ENCODE measurements around the gene GALNT17. TPM values are rescaled to one million over a fixed set of nuclear protein-coding genes. Genes with fewer than 3 reads are reported as not detected.

The GALNT17 gene
- total RNA-seq, 2 experiments from 2014 or later, result not detected

GRCh38 chr7:71504697-71505441 is 372.9 kb downstream of the GALNT17 start:
- no peak overlapping the region for H3K4me3 Mint-ChIP-seq

GRCh38 chr7:71506822-71507221 is 374.9 kb downstream of the GALNT17 start:
- no peak overlapping the region for H3K27ac Mint-ChIP-seq
- DNase-seq, result no peak
- H3K4me1 Mint-ChIP-seq, result no peaks in the 10 kb centered on the region
- H3K4me3 Mint-ChIP-seq, result no peak overlapping the region
- no peaks in the 10 kb centered on the region for H3K36me3 Mint-ChIP-seq
- peaks cover 8% of the 10 kb centered on the region for H3K9me3 Mint-ChIP-seq
- H3K27me3 Mint-ChIP-seq, result no peaks in the 10 kb centered on the region

More at GRCh38 chr7:71504697-71505441, 372.9 kb downstream of the GALNT17 start:
- H3K27ac Mint-ChIP-seq, result no peak overlapping the region
- H3K4me1 Mint-ChIP-seq, result no peaks in the 10 kb centered on the region
- peaks cover 10% of the 10 kb centered on the region for H3K9me3 Mint-ChIP-seq
- no peaks in the 10 kb centered on the region for H3K36me3 Mint-ChIP-seq
- DNase-seq, result no peak
- no peaks in the 10 kb centered on the region for H3K27me3 Mint-ChIP-seq

DNA sequence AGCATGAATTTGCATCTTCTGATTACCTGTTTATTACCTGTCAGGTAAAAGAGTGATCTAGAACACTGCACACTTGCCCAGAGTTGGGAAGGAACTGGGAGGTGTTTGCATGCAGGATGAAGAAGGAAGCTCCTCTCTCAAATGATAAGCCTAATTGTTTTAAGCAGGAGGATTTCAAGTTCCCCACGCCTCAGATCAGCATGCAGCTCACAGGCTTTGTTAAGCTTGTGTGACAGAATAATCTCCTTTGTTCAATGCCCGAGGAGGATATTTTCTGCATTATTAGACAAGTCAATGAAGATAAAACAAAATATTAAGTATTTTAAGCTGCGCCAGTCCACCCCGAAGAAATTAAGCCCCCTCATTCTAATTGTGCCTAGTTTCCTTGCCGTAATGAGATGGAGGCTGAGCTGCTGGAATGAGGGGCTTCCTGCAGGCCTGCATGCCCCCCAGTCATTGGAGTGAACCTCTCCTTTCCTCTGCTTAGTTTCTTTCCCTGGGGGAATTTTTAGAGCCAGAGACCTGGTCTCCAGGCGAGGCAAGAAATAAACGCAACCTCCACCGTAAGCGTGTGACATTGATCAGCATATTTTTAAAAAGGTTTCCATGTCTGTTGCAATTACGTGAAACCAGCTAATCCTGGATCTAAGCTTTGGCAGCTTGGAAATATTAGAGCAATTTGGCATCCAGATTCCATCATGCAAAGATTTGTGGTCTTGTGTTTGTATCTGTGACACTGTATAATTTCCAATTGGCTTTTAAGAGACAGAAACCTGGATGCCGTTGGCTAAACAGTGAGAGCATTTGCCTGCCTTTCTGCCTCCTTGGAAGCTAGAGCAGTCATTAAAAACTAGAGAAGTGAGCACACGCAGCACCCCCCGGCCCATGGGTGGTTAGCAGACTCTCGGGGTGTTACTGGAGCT is 376.0 kb downstream of the GALNT17 start:
- DNase-seq, result no peak
- H3K4me1 Mint-ChIP-seq, result no peaks in the 10 kb centered on the region
- H3K27ac Mint-ChIP-seq, result no peak overlapping the region
- H3K27me3 Mint-ChIP-seq, result no peaks in the 10 kb centered on the region
- H3K9me3 Mint-ChIP-seq, result peaks cover 5% of the 10 kb centered on the region
- H3K4me3 Mint-ChIP-seq, result no peak overlapping the region
- no peaks in the 10 kb centered on the region for H3K36me3 Mint-ChIP-seq

- Mint-ChIP-seq H3K4me1 (no peaks in the 10 kb centered on the region), H3K36me3 (no peaks in the 10 kb centered on the region), H3K27ac (no peak overlapping the region), H3K9me3 (peaks cover 5% of the 10 kb centered on the region), H3K4me3 (no peak overlapping the region), H3K27me3 (no peaks in the 10 kb centered on the region)
- no peak for DNase-seq
These were observed 377.4 kb downstream of the GALNT17 start for GRCh38 chr7:71509381-71509780.

GRCh38 chr7:71511361-71511807 is 379.4 kb downstream of the GALNT17 start:
- H3K36me3 Mint-ChIP-seq, result no peaks in the 10 kb centered on the region
- H3K4me3 Mint-ChIP-seq, result no peak overlapping the region
- H3K27ac Mint-ChIP-seq, result no peak overlapping the region
- H3K27me3 Mint-ChIP-seq, result no peaks in the 10 kb centered on the region
- H3K4me1 Mint-ChIP-seq, result no peaks in the 10 kb centered on the region
- H3K9me3 Mint-ChIP-seq, result peaks cover 8% of the 10 kb centered on the region
- DNase-seq, result no peak

DNA sequence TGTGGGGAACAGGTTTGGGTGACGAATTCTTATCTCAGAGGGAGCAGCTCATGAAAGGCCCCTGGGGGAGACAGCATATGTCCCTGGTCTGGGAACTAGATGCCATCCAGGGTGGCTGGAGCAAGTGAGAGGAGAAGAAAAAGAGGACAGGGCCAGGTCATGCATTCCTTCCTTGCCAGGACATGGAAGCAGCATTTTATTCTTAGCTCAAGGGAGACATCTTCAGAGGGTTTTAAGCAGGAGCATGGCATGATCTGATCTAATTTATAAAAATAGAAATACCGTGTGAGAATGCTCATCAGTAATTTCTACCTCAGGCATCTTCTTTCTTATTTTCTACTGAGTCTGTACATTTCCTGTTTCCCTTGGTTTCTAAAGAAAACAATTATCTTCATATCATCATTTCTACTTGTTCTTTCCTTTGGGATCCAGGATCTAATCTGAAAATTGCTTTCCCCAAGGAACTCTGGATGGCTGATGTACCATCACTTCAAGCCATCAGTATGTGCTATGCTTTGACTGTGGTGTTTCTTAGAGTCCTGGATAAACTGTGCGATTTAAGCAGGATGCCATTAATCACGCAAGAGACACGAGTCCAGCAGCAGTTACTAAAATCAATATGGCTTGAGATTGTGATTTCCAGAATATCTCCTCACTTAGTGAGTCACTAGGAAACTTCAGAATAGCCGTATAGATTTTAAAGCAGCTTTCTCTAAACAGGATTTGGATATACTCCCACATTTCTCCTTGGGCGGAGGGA is 386.2 kb downstream of the GALNT17 start:
- no peak overlapping the region for H3K27ac Mint-ChIP-seq
- no peaks in the 10 kb centered on the region for H3K4me1 Mint-ChIP-seq
- H3K9me3 Mint-ChIP-seq, result peaks cover 22% of the 10 kb centered on the region
- no peaks in the 10 kb centered on the region for H3K36me3 Mint-ChIP-seq
- no peak for DNase-seq
- no peaks in the 10 kb centered on the region for H3K27me3 Mint-ChIP-seq
- no peak overlapping the region for H3K4me3 Mint-ChIP-seq

DNA sequence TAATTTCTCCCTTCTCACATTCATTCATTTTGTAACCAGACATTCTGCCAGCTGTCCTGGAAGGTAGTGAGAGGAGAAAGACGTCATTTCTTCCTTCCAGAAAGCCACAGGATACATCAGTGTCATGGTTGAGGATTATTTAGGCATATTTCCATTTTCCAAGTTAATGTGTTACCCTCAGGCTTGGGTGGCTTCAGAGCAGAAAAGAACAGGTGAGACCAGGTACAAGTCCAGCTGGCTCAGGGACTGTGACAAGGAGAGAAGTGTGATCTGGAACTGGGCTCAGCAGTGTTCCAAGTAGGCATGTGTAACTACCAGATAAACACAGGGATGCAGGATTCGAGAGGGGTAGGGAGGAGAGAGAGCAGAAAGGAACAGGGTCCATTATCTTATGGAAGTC is 386.9 kb downstream of the GALNT17 start:
- no peak overlapping the region for H3K4me3 Mint-ChIP-seq
- no peak overlapping the region for H3K27ac Mint-ChIP-seq
- no peaks in the 10 kb centered on the region for H3K4me1 Mint-ChIP-seq
- H3K9me3 Mint-ChIP-seq, result peaks cover 22% of the 10 kb centered on the region
- no peaks in the 10 kb centered on the region for H3K27me3 Mint-ChIP-seq
- H3K36me3 Mint-ChIP-seq, result no peaks in the 10 kb centered on the region
- no peak for DNase-seq

GRCh38 chr7:71521506-71521905 is 389.6 kb downstream of the GALNT17 start:
- Mint-ChIP-seq H3K27me3 (no peaks in the 10 kb centered on the region), H3K9me3 (peaks cover 15% of the 10 kb centered on the region), H3K4me3 (no peak overlapping the region), H3K4me1 (no peaks in the 10 kb centered on the region), H3K36me3 (no peaks in the 10 kb centered on the region), H3K27ac (no peak overlapping the region)
- no peak for DNase-seq

GRCh38 chr7:71526106-71526505 is 394.2 kb downstream of the GALNT17 start:
- no peaks in the 10 kb centered on the region for H3K36me3 Mint-ChIP-seq
- DNase-seq, result no peak
- H3K9me3 Mint-ChIP-seq, result peaks cover 4% of the 10 kb centered on the region
- no peak overlapping the region for H3K4me3 Mint-ChIP-seq
- no peaks in the 10 kb centered on the region for H3K4me1 Mint-ChIP-seq
- no peaks in the 10 kb centered on the region for H3K27me3 Mint-ChIP-seq
- H3K27ac Mint-ChIP-seq, result no peak overlapping the region

DNA sequence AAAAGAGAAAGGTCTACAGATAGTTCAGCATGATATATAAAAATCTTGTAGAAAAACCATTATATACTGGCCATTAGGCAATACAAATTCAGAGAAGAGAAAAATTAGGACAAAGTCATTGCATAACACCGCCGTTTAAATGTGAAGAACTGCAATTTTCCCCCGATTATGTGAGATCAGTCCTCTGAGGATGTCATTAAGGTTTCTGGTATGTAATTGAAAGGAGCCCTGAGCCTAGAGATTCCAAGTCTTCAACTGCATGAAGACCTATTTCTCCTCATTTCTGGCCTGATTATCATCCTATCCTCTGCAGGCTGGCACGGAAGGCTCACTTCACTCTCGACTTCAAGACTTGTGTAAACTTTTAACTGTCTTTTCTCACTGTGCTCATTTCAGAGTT is 395.3 kb downstream of the GALNT17 start:
- H3K36me3 Mint-ChIP-seq, result no peaks in the 10 kb centered on the region
- H3K4me1 Mint-ChIP-seq, result no peaks in the 10 kb centered on the region
- no peak for DNase-seq
- peaks cover 2% of the 10 kb centered on the region for H3K9me3 Mint-ChIP-seq
- H3K27ac Mint-ChIP-seq, result no peak overlapping the region
- no peaks in the 10 kb centered on the region for H3K27me3 Mint-ChIP-seq
- no peak overlapping the region for H3K4me3 Mint-ChIP-seq

DNA sequence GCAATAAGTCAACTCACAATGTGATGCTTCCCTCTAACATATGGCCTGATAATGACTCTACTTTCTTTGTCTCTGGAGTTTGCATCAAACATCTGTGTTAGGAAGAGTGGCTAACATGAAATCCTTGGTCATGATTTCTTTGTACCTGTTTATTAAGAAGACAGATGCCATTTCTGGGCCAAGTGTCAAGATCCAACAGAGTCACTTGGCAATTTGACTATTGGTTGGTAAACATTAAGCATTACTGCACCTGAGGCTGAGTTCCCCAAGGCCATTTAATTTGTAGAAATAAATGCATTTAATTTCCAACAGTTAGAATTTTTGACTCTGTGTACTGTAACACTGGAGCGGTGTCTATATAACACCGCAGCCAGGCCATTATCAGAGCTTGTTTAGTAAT is 403.7 kb downstream of the GALNT17 start:
- Mint-ChIP-seq H3K27ac (no peak overlapping the region), H3K4me1 (no peaks in the 10 kb centered on the region), H3K4me3 (no peak overlapping the region), H3K36me3 (no peaks in the 10 kb centered on the region), H3K9me3 (peaks cover 10% of the 10 kb centered on the region), H3K27me3 (no peaks in the 10 kb centered on the region)
- no peak for DNase-seq

GRCh38 chr7:71538210-71538609 is 406.3 kb downstream of the GALNT17 start:
- no peak for DNase-seq
- Mint-ChIP-seq H3K4me1 (no peaks in the 10 kb centered on the region), H3K4me3 (no peak overlapping the region), H3K27ac (no peak overlapping the region), H3K36me3 (no peaks in the 10 kb centered on the region), H3K27me3 (no peaks in the 10 kb centered on the region), H3K9me3 (peaks cover 8% of the 10 kb centered on the region)

GRCh38 chr7:71539615-71540014 is 407.7 kb downstream of the GALNT17 start:
- Mint-ChIP-seq H3K4me1 (no peaks in the 10 kb centered on the region), H3K27me3 (no peaks in the 10 kb centered on the region), H3K9me3 (peaks cover 3% of the 10 kb centered on the region), H3K27ac (no peak overlapping the region), H3K36me3 (no peaks in the 10 kb centered on the region), H3K4me3 (no peak overlapping the region)
- DNase-seq, result no peak

DNA sequence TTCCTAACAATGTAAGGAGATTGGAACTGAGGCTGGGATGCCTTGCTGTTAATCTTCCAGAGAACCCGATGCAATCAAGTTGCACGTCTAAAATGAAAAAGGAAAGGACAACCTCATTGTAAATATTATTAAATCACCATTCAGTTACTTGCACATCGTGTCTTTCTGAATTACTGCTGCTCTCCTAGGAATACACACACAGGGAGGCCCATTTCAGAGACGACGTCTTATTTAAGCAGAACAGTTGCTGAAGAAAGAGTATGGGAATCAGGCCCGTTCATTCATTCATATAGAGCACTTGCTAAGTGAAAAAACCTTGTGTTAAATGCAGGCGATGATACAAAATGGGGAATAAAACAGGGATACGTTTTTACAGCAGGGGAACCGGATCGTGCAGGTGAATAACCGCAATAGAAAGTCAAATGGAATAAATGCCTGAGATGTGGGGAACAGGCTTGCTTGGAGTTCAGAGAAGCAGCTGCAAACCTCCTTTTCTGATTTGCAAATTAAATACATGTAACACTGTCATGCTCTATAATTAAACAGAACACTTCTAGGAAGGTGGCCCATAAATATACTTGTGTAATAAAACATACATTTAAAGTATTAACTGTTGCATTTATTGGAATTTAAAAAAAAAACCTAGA is 409.9 kb downstream of the GALNT17 start:
- H3K4me3 Mint-ChIP-seq, result no peak overlapping the region
- H3K27ac Mint-ChIP-seq, result no peak overlapping the region
- H3K27me3 Mint-ChIP-seq, result no peaks in the 10 kb centered on the region
- H3K4me1 Mint-ChIP-seq, result no peaks in the 10 kb centered on the region
- H3K36me3 Mint-ChIP-seq, result no peaks in the 10 kb centered on the region
- no peak for DNase-seq
- H3K9me3 Mint-ChIP-seq, result peaks cover 2% of the 10 kb centered on the region

All from activated naive CD8-positive, alpha-beta T cell treated with anti-CD3 and anti-CD28 coated beads for 36 hours (primary cell).